Sigmoid colon (tissue), 7 donors: ENCODE measurements around the gene ADAMTS2. TPM values are rescaled to one million over a fixed set of nuclear protein-coding genes. Genes with fewer than 3 reads are reported as not detected.

Source experiments
- DNase-seq: peaks from one replicate; pipeline ENCODE4 v3.0.0-alpha.2; 2019
- H3K27ac ChIP-seq, 4 donors: fragments of 200-600 bp; sonication (generic); one replicate each; pipeline ENCODE4 v1.5.1; 2016 to 2019; ENCODE audit warnings: mild to moderate bottlenecking in 1 of 4
- H3K27me3 ChIP-seq, 3 donors: fragments of 200-600 bp; sonication (generic); one replicate each; pipeline ENCODE4 v1.5.1; 2019; ENCODE audit warnings: mild to moderate bottlenecking in 1 of 3
- H3K36me3 ChIP-seq, 4 donors: fragments of 200-600 bp; sonication (generic); one replicate each; pipeline ENCODE4 v1.5.1; 2016 to 2019
- H3K4me1 ChIP-seq, 4 donors: fragments of 200-600 bp; sonication (generic); one replicate each; pipeline ENCODE4 v1.5.1; 2017 to 2019
- H3K4me3 ChIP-seq, 4 donors: fragments of 200-600 bp; sonication (generic); one replicate each; pipeline ENCODE4 v1.5.1; 2017 to 2019; ENCODE audit warnings: mild to moderate bottlenecking in 2 of 4, moderate library complexity in 1 of 4
- H3K9me3 ChIP-seq, 4 donors: fragments of 200-600 bp in 3 of 4; sonication (generic) in 3 of 4; one replicate each; pipeline versions ENCODE4 v1.5.1 to v1.6.1; 2013 to 2019
- EP300 ChIP-seq, 4 donors: sonication (generic); formaldehyde crosslinking; IDR thresholded peaks; one replicate each; pipeline ENCODE4 v1.6.1; 2017; ENCODE audit warnings: antibody characterized with exemption in 4 of 4
- POLR2A ChIP-seq, 2 donors: fragments of 450-650 bp; IDR thresholded peaks; one replicate each; pipeline ENCODE4 v1.6.1; 2016; ENCODE audit warnings: antibody characterized with exemption in 2 of 2, mild to moderate bottlenecking in 2 of 2, moderate library complexity in 2 of 2
- POLR2AphosphoS5 ChIP-seq, 4 donors: sonication (generic); formaldehyde crosslinking; IDR thresholded peaks; one replicate each; pipeline ENCODE4 v1.6.1; 2017; ENCODE audit warnings: antibody characterized with exemption in 4 of 4
- WGBS, 2 donors: extraction: QIAGEN DNeasy Blood & Tissue Kit; methylation state at CpG; one replicate each; pipeline ENCODE4 v1.1.7; 2013; 5-methylcytosine and 5-hydroxymethylcytosine counted together
- intact Hi-C: fragments of 100-400 bp; cut with DNase I; formaldehyde crosslinking; loops from one replicate; pipeline ENCODE4 v1.15.1; 2023
- polyA plus RNA-seq, 3 donors: library from polyadenylated mRNA; stranded (reverse); fragments of 200-250 nt; gene quantifications; one replicate each; pipeline ENCODE4 v1.2.3, GENCODE V29; 2013
- total RNA-seq, 4 donors: library from RNA; depleted of rRNA; stranded (reverse); fragments of >200 nt; gene quantifications; one replicate each; pipeline ENCODE4 v1.1.0, GENCODE V29; 2016
- TF ChIP-seq, protein P1 (sequence below), 4 experiments: fragments of 450-650 bp in 3 of 4; fragments of 200-600 bp in 1 of 4; IDR thresholded peaks; one replicate each; pipeline ENCODE4 v1.5.1; 2016 to 2019; ENCODE audit warnings: antibody characterized with exemption in 4 of 4, mild to moderate bottlenecking in 3 of 4, moderate library complexity in 2 of 4
- donor health status: healthy with polysubstance abuse.
- donor health status: Bipolar disorder and iron deficiency.
- donor health status: healthy.

Gene ADAMTS2
- total and polyA plus RNA-seq, 7 donors, result 0.69 to 33.2 (median 9.2) TPM

DNA sequence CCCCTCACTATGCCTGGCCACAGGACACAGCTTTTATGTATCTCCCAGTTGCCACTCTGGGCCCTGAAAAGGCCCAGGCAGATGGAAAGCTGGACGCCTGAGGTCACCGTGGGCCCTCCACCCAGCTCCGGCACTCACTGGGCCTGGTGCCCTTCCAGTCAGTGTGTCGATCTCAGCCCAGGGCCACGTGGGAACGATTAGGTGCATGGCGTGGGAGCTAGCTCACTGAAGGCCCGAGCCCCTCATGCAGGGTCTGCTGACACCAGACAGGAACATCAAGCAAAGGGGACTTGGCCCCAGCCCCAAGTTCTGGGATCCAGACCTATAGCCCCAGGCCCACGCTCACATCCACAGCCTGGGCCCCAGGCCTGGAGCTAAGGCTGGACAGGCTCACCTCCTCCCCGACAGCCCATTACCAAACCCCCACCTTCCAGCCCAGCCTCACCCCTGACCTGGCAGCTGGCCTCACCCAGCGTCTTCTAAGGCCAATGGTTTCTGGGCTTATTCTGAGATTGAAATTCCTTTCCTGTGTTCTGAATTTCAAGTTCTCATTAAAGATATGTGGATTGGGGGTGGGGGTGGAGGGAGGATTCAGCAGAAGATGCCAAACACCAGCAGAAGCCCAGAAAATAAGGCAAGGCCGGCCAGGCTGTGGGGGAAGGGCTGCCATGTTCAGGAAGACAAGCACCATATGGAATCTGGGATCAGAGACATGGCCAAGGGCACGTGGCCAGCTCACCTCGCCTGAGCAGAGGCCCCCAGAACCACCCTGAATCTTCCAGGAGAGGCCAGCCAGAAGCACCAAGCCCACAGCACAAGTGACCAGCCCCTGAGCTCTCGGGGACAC, 74.5 kb downstream of the ADAMTS2 start:
- Histone ChIP-seq H3K27ac (peak overlapping the region; percentile 33 to 74 (median 50)), H3K4me1 (peaks cover 0 to 65% (median 51%) of the 10 kb centered on the region in 4 donors), H3K36me3 (no peaks in the 10 kb centered on the region), H3K9me3 (no peaks in the 10 kb centered on the region), H3K4me3 (no peak overlapping the region), H3K27me3 (no peaks in the 10 kb centered on the region)
- peak; percentile 72 for DNase-seq
- TF ChIP-seq POLR2AphosphoS5 (IDR thresholded peaks at IDR 0.05), result peak in 1 of 4 donors; percentile 18
- TF ChIP-seq, protein P1, sequence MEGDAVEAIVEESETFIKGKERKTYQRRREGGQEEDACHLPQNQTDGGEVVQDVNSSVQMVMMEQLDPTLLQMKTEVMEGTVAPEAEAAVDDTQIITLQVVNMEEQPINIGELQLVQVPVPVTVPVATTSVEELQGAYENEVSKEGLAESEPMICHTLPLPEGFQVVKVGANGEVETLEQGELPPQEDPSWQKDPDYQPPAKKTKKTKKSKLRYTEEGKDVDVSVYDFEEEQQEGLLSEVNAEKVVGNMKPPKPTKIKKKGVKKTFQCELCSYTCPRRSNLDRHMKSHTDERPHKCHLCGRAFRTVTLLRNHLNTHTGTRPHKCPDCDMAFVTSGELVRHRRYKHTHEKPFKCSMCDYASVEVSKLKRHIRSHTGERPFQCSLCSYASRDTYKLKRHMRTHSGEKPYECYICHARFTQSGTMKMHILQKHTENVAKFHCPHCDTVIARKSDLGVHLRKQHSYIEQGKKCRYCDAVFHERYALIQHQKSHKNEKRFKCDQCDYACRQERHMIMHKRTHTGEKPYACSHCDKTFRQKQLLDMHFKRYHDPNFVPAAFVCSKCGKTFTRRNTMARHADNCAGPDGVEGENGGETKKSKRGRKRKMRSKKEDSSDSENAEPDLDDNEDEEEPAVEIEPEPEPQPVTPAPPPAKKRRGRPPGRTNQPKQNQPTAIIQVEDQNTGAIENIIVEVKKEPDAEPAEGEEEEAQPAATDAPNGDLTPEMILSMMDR (IDR thresholded peaks at IDR 0.05), result no peak
- intact Hi-C loops, result no loop called here
- 65 to 76% methylated on average over 15 of the region's 15 CpGs for WGBS, 2 donors

DNA sequence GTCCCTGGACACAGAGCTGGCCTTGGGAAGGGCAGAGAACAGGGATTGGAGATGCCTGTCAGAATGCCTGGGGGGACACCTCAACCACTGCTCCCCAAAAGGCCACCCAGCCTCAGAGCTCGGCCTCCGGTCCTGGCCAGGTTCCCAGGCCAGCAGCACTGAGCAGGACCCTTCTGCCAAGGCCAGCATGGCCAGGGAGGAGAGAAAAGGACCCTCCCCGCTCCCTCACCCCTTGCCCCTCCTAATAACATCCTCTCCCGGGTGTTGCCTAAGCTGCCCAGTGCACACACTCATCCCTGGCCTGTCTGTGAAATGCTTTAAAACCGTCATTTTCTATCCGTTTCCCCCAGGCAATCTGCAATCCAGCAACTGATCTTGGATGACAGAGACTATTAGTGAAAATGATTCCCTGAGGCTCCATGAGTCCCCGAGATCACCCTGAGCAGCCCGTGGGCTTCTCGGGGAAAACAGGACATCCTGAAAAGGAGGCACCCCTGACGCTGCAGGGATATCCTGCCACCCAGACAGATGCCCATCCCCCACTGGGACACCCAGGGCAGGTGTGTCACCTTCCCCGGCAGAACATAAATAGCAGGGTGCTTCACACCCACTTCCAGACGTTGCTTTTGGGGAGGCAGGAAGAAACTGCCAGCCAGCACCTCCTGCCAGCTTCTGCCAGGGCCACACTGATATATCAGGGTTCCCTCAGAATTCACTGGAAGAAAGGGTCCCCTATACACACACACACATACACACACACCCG, 75.3 kb downstream of the ADAMTS2 start:
- H3K4me3 ChIP-seq, result no peak overlapping the region
- WGBS, 2 donors, result 65 to 79% methylated on average over 13 of the region's 13 CpGs
- H3K36me3 ChIP-seq, result no peaks in the 10 kb centered on the region
- H3K9me3 ChIP-seq, result no peaks in the 10 kb centered on the region
- TF ChIP-seq, protein P1 (IDR thresholded peaks at IDR 0.05), result no peak
- no peak for TF ChIP-seq POLR2A (IDR thresholded peaks at IDR 0.05)
- TF ChIP-seq POLR2AphosphoS5 (IDR thresholded peaks at IDR 0.05), result no peak
- no peak for TF ChIP-seq EP300 (IDR thresholded peaks at IDR 0.05)
- peaks cover 0 to 62% (median 51%) of the 10 kb centered on the region in 4 donors for H3K4me1 ChIP-seq
- H3K27ac ChIP-seq, result peak overlapping the region; percentile 33 to 74 (median 50)
- intact Hi-C loops, result loop anchor here (5.0 kb wide), 1 partner anchor 72 kb away; no protein-coding TSS in a partner anchor
- no peaks in the 10 kb centered on the region for H3K27me3 ChIP-seq
- DNase-seq, result peak; percentile 64

DNA sequence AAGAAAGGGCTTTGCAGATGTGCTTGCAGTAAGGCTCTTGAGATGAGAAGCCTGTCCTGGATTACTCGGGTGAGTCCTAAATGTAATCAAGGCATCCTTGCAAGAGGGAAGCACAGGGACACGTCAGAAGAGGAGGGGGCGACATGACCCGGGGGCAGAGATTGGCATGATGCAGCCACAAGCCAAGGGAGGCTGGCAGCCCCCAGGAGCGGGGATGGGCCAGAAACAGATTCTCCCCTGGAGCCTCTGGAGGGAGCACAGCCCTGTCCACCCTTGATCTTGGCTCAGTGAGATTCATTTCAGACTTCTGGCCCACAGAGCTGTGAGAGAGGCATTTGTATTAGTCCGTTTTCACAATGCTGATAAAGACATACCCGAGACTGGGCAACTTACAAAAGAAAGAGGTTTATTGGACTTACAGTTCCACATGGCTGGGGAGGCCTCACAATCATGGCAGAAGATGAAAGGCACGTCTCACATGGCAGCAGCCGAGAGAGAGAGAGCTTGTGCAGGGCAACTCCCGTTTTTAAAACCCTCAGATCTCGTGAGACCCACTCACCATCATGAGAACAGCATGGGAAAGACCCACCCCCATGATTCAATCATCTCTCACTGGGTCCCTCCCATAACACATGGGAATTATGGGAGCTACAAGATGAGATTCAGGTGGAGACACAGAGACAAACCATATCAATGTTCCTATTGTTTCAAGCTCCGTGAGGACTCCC, 76.1 kb downstream of the ADAMTS2 start:
- Histone ChIP-seq H3K9me3 (no peaks in the 10 kb centered on the region), H3K4me1 (peaks cover 0 to 67% (median 54%) of the 10 kb centered on the region in 4 donors), H3K36me3 (no peaks in the 10 kb centered on the region), H3K4me3 (no peak overlapping the region), H3K27ac (peak overlapping the region in 2 of 4 donors; percentile 33 to 92), H3K27me3 (no peaks in the 10 kb centered on the region)
- DNase-seq, result no peak
- WGBS, 2 donors, result 73 to 88% methylated on average over 12 of the region's 12 CpGs
- TF ChIP-seq POLR2A (IDR thresholded peaks at IDR 0.05) (no peak), POLR2AphosphoS5 (IDR thresholded peaks at IDR 0.05) (no peak), EP300 (IDR thresholded peaks at IDR 0.05) (no peak)
- TF ChIP-seq, protein P1 (IDR thresholded peaks at IDR 0.05), result no peak
- intact Hi-C loops, result loop anchor here (5.0 kb wide), 1 partner anchor 73 kb away; no protein-coding TSS in a partner anchor

DNA sequence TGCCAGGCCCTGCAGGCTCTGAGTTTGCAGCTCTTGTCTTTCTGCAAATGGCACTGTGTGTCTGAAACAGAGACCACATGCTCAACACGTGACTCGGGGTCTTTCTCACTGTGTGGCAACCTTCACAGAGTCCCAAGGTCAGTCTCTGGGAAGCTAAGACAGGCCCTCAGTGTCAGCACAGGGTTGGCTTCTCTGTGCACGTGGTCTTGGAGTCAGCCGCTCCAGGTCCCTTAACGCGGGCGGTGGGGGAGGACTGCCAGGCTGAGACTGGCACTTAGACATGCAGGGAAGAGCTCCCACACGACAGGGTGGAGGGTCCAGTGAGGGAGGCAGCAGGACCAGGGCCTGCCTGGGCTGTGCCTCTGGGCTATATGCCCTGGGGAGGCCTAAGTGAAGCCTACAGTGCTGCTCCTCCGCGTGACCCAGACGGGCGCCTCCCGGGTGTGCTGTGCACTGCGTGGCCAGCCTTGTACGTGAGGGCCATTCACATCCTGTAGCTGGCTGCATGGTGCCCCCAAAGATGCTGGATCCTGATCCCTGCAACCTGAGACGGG, 76.8 kb downstream of the ADAMTS2 start:
- no peaks in the 10 kb centered on the region for H3K27me3 ChIP-seq
- no peak overlapping the region for H3K4me3 ChIP-seq
- H3K36me3 ChIP-seq, result no peaks in the 10 kb centered on the region
- intact Hi-C loops, result loop anchor here (5.0 kb wide), 1 partner anchor 74 kb away; no protein-coding TSS in a partner anchor
- no peaks in the 10 kb centered on the region for H3K9me3 ChIP-seq
- no peak for DNase-seq
- TF ChIP-seq POLR2A (IDR thresholded peaks at IDR 0.05) (no peak), POLR2AphosphoS5 (IDR thresholded peaks at IDR 0.05) (no peak), EP300 (IDR thresholded peaks at IDR 0.05) (no peak)
- TF ChIP-seq, protein P1 (IDR thresholded peaks at IDR 0.05), result no peak
- WGBS, 2 donors, result 81 to 84% methylated on average over 16 of the region's 16 CpGs
- H3K4me1 ChIP-seq, result peaks cover 0 to 67% (median 52%) of the 10 kb centered on the region in 4 donors
- H3K27ac ChIP-seq, result peak overlapping the region in 1 of 4 donors; percentile 92
